ENCODE measurements around the gene SLC44A1. TPM values are rescaled to one million over a fixed set of nuclear protein-coding genes. Genes with fewer than 3 reads are reported as not detected.
A peak's percentile ranks its signal among the peaks of the same experiment; 100 is the strongest.

The SLC44A1 gene
- total RNA-seq, 4 donors from 2014 or later: 35.4 to 62.3 (median 48.2) TPM

DNA sequence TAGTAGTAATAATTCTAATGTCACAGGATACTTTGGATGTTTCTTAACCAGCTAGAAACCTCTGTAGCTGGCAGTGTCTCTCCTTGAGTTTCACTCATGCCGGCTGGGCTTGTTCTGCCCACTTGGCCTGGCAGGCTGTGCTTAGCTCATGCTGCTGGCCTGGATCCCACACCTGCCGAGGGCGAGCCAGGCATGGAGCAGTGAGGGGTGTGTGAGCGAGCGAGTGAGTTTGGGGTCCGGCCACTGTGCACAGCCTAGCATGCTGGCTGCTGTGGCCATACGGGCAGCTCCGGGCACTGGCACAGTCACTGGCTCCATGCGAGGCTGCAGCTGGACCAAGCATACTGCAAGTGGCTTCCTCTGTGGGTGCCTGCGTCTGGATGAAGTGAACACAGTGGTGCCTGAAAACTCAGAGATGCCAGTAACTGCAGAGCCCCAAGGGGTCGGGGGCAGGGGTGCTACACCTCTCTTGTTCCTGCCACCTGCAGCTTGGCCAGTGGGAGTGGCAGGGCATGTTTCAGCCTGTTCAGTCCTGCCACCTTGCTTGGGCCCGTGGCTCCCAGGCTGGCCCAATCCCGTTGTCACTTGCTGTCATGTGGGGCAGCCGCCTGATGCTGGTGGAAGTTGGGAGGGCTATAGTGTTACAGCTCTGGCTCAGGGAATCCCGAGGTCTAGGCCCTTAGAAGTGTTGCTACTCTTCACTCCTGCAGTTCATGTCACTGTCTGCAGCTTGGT is 213.3 kb downstream of the SLC44A1 start:
- DNase-seq (ENCODE audit: low spot score): no peak
- peak; percentile 52 for ATAC-seq (ENCODE audit: low FRiP score)

DNA sequence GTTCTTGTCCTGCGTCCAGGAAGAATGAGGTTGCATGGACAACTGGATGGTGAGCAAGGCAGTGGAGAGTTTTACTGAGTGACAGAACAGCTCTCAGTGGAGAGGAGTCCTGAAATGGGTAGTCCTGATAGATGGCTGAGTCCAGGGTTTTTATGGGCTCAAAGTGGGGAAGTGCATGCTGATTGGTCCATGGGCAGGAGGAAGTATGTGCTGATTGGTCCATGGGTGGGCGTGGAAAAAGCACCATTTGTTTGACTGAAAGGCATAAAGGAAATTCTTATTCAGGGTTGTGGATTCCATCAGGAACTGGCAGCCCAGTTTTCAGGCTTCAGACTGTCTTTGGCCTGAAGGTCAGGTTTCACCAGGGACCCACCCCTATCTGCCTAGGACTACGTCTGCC is 214.0 kb downstream of the SLC44A1 start:
- DNase-seq (ENCODE audit: low spot score) (no peak), ATAC-seq (ENCODE audit: low FRiP score) (no peak)
- TF ChIP-seq, protein P1, sequence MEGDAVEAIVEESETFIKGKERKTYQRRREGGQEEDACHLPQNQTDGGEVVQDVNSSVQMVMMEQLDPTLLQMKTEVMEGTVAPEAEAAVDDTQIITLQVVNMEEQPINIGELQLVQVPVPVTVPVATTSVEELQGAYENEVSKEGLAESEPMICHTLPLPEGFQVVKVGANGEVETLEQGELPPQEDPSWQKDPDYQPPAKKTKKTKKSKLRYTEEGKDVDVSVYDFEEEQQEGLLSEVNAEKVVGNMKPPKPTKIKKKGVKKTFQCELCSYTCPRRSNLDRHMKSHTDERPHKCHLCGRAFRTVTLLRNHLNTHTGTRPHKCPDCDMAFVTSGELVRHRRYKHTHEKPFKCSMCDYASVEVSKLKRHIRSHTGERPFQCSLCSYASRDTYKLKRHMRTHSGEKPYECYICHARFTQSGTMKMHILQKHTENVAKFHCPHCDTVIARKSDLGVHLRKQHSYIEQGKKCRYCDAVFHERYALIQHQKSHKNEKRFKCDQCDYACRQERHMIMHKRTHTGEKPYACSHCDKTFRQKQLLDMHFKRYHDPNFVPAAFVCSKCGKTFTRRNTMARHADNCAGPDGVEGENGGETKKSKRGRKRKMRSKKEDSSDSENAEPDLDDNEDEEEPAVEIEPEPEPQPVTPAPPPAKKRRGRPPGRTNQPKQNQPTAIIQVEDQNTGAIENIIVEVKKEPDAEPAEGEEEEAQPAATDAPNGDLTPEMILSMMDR (IDR thresholded peaks at IDR 0.05): no peak

More for the DNA sequence above, 213.3 kb downstream of the SLC44A1 start:
- TF ChIP-seq, protein P1 (IDR thresholded peaks at IDR 0.05): no peak

DNA sequence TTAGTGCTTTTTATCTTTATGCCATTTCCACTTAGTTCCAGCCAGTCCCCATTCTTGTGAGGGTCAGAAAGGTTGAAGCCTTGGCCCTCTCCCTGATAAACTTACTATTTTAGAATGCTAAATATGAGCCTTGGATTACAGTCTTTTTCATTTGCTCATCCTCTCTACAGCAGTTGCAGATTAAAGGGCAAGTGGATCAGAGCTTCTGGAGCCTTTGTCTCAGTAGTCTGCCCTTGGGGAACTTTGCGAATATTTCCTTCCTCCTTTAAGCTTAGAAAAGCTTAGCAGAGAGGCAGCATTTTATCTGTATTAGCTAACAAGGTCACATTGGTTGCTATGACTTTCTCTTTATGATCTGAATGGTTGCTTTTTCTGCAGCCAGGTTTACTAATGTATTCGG is 214.9 kb downstream of the SLC44A1 start:
- no peak for ATAC-seq (ENCODE audit: low FRiP score)
- DNase-seq (ENCODE audit: low spot score): no peak
- TF ChIP-seq, protein P1 (IDR thresholded peaks at IDR 0.05): no peak

GRCh38 chr9:105466898-105467455 is 222.5 kb downstream of the SLC44A1 start:
- ATAC-seq (ENCODE audit: low FRiP score): no peak
- no peak for DNase-seq (ENCODE audit: low spot score)
- TF ChIP-seq, protein P1 (IDR thresholded peaks at IDR 0.05): no peak

GRCh38 chr9:105468875-105469274 is 224.4 kb downstream of the SLC44A1 start:
- ATAC-seq (ENCODE audit: low FRiP score): no peak
- DNase-seq (ENCODE audit: low spot score): no peak
- TF ChIP-seq, protein P1 (IDR thresholded peaks at IDR 0.05): no peak

DNA sequence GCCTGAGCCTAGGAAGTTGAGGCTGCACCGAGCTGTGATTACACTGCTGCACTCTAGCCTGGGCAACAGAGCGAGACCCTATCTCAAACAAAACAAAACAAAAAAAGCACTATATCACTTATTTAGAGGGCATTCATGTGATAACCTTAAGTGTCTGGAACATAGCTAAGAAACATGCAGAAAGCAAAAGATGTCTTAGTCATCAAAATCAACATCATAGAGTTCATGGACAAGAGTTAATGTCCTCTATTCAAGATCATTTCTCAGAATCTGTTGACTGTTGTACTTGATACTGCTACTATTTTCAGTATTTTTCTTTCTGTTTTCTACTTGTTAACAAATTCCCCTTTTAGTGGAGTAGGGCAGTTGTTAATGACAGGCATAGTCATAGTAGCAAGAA is 228.8 kb downstream of the SLC44A1 start:
- DNase-seq (ENCODE audit: low spot score) (no peak), ATAC-seq (ENCODE audit: low FRiP score) (no peak)
- TF ChIP-seq, protein P1 (IDR thresholded peaks at IDR 0.05): no peak

DNA sequence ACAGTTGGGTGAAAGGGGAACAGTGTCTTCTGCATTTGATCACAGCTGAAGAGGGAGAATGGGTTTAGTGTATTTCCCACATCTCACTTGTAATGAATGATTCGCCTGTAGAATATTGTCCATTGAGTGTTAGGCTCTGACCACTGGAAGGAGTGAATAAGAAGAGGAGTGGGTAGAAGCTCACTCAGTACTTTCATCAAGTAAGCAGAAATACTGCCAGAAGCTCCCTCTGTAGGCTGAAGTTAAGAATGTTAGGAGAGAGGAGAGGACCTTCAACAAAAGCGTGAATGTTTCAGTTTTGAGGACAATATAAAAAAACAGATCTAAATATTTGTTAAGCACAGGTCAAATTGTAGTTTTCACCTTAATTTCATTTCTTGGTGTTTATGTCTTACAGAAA is 230.9 kb downstream of the SLC44A1 start:
- DNase-seq (ENCODE audit: low spot score) (no peak), ATAC-seq (ENCODE audit: low FRiP score) (peak; percentile 48)
- TF ChIP-seq, protein P1 (IDR thresholded peaks at IDR 0.05): no peak

Data from omental fat pad (tissue), 4 donors.